ENCODE measurements around the gene SIX5.

The SIX5 gene

DNA sequence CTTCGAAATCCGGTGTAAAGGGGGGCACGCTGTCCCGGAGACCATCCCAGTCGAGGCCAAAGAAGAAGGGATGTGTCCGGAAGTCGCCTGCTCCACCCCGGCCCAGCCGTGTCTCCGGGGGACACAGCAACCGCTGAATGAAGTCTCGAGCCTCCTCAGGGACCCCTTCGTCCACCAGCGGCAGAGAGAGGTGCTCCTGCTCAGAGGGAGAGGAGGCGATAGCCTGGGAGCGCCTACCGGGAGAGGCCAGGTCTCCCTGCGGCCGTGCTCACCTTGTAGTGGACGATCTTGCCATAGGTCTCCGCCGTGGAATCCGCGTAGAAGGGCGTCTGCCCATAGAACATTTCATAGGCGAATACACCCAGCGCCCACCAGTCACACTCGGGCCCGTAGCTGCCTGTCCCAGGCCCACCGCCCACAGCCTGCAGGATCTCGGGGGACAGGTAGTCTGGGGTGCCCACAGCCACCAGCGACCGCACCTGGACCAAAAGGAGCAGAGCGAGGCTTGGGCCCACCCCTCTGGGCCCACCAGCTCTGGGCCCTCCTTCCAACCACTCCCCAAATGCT is 8.4 kb upstream of the SIX5 start:
- no peak for DNase-seq (ENCODE audit: low spot score)

DNA sequence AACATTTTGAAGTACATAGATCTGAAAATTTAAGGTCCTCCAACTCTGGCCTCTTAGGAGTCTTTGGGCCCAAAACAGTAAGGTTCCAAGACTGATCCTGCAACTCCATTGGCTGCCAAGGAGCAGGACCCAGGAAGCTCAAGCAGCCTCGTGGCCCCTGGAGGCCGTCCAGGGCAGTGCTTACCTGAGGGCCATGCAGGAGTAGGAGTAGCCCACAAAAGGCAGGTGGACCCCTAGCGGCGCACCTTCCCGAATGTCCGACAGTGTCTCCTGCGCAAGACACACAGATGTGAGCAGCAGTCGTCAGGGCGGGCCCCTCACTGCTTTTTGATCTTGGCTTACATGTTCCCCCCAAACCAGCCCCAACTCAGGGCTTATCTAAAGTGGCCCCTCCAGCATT is 5.7 kb upstream of the SIX5 start:
- no peak for DNase-seq (ENCODE audit: low spot score)

DNA sequence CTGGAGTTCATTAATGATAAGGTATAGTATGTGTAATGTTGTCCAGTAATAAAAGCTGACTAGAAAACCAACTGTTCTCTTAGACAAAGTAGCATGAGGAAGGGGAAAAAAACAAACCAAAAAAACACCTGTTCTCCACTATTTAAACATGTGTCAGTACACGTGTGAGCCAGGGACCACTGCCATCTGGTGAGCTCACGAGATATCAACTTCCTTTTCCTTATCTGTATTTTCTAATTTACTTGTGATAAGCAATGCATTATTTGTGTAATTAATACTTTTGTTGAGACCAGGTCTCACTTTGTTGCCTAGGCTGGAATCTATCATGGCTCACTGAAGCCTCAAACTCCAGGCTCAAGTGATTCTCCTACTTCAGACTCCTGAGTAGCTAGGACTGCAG is 4.3 kb upstream of the SIX5 start:
- no peak for DNase-seq (ENCODE audit: low spot score)

DNA sequence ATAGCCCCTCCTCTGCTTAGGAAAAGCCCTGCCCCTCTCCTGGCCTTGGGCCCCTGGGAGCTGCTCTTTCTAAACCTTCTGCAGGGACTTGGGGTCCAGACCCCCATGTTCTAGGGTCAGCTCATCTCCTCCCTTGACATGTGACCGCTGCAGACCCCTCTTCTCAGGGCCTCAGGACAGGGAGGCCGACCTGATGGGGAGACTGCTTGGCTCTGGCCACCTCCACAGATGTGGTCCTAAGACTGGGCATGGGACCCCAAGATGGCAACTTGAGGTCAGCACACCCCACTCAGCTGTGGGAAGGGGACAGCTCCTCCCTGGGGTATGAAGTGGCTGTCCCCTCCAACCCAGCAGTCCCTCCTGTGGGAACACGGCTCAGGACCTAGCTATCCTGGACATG is 3.9 kb upstream of the SIX5 start:
- no peak for DNase-seq (ENCODE audit: low spot score)

DNA sequence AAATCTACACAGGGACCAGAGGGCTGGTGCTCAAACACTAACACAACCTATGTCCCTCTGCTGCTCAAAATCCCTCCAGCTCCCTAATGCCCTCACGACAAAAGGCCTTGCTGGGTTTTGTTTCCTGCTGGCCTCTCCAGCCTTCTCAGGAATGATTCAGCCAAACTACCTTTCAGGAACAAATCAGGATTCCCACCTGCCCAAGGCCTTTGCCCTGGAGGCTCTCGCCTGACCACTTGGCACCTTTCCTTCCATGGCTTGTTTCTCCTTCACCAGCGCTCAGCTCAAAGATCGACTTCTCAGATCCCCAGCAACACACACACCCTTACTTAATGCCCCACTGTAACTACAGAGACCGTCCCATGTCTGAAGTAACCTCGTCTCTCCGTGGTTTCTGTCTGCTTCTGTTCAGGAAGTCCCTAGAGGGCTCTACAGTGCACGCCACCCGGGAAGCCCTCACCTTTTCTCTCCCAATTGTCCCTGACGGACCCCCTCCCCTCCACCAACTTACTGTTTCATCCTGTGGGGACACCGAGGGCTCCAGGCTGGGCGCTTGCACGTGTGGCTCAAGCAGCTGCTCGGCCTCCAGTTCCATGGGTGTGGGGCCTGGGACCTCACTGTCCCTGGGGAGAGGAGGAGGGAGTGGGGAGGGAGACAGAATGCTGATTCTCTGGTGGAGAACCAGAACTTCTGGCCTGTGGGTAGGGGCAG is 3.2 kb upstream of the SIX5 start:
- no peak for DNase-seq (ENCODE audit: low spot score)

DNA sequence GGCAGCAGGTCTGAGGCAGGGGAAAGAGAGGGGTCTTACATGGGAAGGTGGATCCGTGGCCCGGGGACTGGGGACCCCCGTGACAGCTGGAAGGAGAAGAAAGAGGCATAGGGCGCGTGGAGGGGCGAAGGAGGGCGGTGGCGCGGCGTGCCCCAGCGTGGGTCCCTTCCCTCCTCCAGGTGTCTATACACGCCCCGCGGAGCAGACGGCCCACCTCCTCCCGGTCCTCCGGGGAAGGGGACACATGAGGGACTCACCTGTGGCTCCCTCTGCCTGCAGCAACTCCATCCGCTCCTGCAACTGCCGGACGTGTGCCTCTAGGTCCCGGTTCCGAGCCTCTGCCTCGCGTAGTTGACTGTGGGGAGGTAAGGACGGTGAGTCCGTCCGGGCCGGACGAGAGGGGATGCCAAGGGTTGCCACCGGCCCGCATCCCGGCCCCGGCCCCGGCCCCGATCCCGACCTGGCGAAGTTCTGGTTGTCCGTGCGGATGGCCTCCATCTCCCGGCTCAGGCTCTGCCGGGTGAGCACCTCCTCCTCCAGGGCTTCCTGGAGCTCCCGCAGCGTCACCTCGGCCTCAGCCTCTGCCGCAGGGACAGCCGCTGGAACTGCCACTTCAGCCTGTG is 2.4 kb upstream of the SIX5 start:
- DNase-seq (ENCODE audit: low spot score): no peak

DNA sequence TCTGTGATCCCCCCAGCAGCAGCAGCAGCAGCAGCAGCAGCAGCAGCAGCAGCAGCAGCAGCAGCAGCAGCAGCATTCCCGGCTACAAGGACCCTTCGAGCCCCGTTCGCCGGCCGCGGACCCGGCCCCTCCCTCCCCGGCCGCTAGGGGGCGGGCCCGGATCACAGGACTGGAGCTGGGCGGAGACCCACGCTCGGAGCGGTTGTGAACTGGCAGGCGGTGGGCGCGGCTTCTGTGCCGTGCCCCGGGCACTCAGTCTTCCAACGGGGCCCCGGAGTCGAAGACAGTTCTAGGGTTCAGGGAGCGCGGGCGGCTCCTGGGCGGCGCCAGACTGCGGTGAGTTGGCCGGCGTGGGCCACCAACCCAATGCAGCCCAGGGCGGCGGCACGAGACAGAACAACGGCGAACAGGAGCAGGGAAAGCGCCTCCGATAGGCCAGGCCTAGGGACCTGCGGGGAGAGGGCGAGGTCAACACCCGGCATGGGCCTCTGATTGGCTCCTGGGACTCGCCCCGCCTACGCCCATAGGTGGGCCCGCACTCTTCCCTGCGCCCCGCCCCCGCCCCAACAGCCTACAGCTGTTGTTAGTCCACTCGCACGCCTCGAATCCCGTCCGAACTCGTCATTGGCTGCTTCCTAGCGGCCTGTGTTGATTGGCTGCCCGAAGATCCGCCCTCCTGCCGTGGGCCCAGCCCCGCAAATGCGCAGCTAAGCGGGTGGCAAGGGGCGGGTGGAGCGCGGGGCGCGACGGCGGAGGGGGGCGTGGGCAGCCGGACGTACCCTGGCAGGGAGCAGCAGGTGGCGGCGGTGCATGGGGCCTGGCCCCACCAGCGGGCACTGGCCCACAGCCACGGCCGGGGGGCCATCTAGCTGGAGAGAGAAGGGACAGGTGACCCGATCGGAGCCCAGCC is 1.4 kb upstream of the SIX5 start:
- DNase-seq (ENCODE audit: low spot score): peak; percentile 97

DNA sequence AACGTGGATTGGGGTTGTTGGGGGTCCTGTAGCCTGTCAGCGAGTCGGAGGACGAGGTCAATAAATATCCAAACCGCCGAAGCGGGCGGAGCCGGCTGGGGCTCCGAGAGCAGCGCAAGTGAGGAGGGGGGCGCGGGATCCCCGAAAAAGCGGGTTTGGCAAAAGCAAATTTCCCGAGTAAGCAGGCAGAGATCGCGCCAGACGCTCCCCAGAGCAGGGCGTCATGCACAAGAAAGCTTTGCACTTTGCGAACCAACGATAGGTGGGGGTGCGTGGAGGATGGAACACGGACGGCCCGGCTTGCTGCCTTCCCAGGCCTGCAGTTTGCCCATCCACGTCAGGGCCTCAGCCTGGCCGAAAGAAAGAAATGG is 754 bp upstream of the SIX5 start:
- DNase-seq (ENCODE audit: low spot score): no peak

DNA sequence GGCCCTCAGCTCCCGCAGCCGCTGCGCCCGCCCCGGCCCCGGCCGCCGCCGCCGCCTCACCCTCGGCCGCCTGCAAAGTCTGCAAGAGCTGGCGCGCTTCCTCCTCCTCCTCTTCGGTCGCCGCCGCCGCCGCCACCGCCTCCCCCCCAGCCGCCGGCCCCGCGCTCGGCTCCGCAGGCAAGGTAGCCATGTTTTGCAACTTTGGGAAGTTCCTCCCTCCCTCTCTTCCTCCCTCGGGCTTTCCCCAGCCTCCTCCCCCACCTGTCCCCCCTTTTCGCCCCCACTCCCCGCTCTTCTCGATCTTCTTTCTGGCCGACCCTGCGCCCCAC is 433 bp downstream of the SIX5 start:
- no peak for DNase-seq (ENCODE audit: low spot score)

DNA sequence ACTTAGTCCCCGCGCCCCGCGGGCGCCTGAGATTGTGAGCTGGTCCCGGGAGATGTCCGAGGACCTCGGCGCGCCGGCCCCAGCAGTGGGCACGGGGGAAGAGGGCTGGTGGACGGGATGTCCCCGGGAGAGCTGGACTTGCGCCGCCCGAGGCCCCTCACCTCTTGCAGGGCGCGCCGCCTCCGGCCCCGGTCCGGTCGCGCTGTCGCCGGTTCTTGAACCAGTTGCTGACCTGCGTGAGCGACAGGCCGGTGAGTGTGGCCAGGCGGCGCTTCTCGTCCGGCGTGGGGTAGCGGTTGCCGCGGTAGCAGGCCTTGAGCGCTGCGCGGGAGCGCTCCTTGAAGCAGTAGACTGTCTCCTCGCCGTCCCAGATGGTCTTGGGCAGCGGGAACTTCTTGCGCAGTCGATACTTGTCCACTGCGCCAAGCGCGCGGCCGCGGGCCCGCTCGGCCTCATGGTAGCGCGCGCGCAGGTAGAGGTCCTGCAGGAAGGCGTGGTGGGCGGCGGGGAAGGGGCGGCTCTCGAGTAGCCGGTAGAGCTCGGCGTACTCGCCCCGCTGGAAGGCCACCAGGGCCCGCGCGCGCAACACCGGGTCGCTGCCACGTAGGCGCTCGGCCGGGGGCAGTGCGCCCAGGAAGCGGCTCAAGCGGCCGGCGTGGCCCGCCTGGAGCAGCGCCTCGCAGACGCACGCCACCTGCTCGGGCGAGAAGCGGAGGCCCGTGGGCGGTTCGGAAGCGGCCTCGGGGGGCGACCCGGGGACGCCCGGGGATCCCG is 984 bp downstream of the SIX5 start:
- DNase-seq (ENCODE audit: low spot score): peak; percentile 41

DNA sequence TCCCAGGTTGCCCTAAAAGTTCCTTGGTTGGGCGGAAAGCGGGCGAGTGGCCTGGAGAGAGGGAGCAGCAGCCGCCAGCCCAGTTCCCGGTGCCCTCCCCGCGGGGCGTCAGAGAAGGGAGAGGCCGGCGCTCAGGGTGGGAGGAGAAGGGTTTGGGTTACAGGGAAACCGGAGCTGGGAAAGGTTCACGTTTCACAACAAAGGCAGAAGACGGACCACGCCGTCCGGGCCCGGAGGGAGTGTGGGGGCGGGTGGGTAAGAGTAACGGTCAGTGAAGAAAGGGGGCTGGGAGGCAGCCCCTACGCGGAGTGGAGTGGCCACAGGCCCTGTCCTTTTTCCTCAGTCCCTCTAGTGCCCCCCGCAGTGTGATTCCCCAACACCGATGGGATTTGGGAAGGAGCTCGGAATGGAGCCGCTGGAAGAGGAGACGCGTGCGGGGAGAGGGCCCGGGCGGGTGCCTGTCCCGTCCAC is 1.6 kb downstream of the SIX5 start:
- DNase-seq (ENCODE audit: low spot score): no peak

DNA sequence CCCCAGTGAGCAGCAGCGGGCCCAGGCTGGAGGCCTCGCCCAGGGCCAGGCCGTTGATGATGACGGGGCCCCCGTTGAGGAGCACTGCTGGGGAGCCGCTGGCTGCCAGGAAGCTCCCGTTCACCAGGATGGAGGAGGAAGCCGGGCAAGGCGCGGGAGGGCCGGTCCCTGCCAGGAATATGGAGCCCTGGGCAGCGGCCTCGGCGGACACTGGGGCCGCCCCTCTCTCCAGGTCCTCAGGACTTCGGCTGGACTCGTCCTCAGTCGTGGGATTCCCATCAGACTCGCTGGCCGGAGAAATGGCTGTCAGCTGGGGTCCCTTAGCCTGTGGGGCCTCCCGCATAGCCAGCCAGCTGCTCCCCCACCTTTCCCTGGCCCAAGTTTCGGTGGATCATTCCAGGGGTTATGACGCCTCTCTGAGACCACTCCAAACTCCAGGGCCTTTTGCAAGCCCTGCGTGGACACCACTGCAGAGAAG is 2.1 kb downstream of the SIX5 start:
- DNase-seq (ENCODE audit: low spot score): no peak

DNA sequence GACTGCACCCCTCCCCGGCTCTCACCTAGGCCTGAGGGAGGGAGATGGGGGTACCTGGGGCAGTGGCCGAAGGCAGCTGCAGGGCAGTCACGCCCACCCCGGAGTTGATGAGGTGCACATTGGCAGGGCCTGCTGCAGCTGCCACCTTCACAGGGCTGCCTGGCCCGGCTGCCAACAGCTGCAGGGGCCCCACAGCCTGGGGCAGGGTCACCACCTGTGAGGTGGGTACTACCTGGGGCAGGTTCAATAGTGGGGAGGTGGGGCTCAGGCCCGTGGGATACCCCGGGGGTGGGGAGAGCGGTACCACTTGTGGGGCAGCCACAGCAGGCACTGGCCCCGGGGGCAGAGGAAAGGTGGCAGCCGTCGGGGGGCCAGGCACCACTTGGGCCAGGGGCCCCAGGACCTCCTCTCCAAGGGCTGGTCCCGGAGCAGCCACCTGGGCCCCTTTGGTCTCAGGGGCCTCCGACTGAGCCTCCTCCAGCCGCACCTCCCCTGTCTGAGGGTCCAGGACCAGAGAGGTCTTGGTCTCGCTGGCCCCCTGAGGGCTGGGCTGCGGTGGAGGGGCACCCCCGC is 2.7 kb downstream of the SIX5 start:
- DNase-seq (ENCODE audit: low spot score): no peak

DNA sequence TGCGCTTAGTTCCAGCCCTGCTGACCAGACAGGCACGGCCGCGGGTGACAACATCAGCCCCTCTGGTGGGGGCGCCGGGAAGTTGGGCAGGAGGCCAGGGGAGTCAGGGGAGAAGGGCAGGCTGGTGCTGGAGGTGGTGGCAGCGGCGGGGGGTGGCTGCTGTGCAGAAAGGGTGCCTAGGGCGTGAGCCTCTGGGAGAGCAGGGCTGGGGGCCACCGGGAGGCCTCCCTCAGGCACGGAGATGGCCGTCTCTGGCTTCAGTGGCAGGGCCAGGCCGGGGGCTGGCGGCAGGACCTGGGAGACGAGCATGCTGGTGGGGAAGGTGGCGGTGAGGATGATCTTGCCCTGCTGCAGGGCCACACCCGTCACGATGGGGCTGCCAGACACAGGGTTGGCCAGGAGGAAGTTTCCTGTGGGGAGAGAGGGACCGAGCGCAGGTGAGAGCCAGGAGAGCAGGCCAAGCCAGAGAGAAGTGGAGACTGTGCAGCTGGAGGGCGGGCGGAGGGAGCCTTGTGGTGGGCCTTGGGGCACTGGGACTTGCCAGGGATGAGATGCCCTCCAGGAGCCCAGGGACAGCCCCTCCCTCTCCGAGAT is 3.3 kb downstream of the SIX5 start:
- DNase-seq (ENCODE audit: low spot score): no peak

DNA sequence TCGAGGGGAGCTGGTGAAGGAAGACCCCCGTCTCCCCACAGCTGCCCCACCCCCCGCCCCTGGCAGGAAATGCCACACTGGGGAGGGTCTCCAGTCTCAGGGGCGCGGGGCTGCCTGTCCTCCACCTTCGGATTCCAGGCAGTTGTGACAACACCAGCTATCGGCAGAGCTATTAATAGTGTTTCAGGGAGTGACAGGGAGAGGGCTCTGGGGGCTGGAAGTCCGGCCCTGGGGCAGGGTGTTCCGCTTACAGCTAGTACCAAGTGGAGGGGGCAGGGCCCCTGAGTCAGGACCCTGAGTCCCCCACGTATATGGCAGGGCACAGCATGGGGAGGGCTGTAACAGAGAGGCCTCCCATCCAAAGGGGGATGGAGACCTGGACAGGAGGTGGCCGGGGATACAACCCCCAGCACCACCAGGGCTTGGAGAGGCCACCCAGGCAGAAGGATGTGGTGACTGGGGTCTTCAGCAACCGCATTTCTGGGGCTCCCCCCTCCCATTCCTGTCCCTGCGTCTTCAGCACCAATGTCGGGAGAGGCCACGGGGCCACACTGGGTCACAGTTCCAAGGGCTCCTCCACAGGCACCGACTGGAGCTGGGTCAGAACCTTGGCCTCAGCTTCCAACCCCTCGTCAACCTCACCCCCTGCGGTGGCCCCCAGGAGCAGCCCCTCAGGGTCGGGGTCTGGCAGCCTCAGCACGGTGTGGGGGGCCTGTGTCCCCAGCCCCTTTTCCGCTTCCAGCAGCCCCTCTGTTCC is 3.9 kb downstream of the SIX5 start:
- no peak for DNase-seq (ENCODE audit: low spot score)

DNA sequence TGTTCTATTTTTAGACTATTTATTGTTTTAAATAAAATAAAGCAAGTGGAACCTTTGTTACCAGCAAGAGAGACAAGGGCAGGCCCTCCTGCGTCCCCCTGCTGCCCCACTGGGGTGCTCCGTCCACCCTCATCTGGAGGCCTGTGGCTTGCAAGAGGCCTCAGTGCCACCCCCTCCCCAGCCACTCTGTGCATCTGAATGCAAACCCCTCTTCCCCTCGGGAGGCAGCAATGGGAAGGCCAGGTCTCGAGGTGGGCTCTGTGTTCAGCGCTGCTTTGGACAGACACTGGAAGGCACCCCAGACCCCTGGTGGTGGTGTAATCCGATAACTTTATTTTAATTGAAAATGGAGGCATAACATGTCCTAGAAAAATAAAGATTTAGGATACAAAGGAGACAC is 4.6 kb downstream of the SIX5 start:
- no peak for DNase-seq (ENCODE audit: low spot score)

DNA sequence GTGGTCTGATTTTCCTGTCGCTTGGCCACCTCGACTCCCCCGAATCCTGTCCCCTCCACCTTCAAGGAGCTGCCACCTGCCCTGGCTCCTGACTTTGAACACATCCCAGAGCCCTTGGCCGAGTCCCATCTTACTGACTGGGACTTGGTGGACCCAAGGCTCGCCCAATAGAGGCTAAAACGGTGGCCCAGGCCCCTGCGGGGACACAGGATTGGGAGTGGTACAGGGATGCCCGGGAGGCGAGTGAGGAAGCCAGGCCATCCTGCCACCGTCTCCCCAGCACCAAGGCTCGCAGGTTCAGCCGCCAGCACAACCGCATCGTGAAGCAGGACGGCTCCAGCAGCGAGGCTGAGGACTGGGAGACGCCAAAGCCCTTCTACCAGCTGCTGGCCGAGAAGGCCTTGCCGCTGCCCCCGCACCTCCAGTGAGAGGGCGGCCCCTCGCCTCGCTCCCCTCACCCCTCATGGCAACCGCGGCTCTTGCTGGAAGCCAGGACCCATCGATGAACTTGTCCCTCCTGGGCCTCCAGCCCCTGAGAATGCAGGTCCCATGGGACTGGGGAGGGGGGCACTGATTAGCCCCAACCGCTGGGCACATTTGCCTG is 5.3 kb downstream of the SIX5 start:
- DNase-seq (ENCODE audit: low spot score): no peak

DNA sequence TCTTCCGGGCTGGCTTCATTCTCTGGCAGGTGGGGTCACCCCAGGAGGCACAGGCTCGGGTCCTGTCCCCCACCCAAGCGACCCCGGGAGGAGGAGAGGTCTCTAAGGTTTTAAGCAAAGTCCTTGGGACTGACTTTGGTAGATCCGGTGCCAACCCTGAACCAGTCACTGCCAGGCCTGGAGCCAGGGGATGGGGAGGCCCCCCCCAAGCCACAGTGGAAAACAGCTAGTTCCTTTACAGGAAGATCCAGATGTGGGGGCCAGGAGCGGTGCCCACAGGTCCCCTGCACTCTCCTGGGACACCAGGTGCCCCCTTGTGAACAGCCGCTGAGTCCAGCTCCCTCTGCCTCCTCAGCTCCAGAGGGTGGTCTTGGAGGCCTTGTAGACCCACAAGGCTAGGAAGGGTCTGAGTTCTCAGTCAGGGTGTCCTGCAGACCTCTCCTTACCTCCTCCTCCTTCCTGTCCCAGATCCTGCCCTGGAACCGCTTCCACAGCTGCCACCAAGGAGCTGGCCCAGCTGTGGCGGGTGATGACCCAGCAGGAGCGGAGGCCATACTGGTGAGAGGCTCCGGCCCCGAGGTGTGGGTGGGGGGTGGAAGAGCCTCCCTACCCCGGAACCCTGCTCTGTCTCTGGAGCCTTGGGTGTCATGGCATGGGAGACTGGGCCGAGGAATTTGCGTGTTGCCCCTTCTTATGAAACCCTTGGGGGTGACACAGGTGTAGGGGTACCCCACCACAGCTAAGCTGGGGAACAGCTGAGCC is 6.0 kb downstream of the SIX5 start:
- no peak for DNase-seq (ENCODE audit: low spot score)

DNA sequence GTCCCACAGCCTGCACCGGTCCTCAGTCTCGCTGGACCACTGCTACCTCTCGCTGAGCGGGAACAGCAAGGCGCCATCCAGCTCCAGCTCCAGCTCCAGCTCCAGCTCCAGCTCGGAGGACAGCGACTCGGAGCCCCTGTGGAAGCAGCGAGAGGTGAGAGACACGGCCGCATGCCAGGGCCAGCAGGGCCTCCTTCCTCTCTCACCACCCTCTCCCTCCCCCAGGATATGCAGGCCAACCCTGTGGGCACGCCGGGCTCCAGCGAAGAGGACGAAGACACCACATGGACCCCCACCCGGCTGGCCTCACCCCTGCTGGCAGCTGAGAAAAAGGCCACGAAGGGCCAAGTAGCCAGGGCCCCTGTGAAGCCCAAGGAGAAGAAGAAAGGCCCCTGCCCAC is 7.3 kb downstream of the SIX5 start:
- DNase-seq (ENCODE audit: low spot score): no peak

All from SK-N-DZ (cell line).